H9 (cell line): Measurements from ENCODE around the gene SFTPB. TPM values are rescaled to one million over a fixed set of nuclear protein-coding genes. Genes with fewer than 3 reads are reported as not detected.

Experiments used
- DNase-seq: peaks from one replicate; pipeline ENCODE4 v3.0.0-alpha.2; 2017
- H2AFZ ChIP-seq: one replicate; pipeline ENCODE4 v1.6.1; 2013; ENCODE audit warnings: mild to moderate bottlenecking, low read length, control low read depth, moderate library complexity
- H2AK5ac ChIP-seq: 2 replicates; pipeline ENCODE4 v1.6.1; 2013; ENCODE audit warnings: low read length, control low read depth, mixed read lengths; ENCODE audit not compliant: insufficient read length
- H2BK120ac ChIP-seq: one replicate; pipeline ENCODE4 v1.6.1; 2013; ENCODE audit warnings: low read depth, mild to moderate bottlenecking, low read length, control low read depth, inconsistent platforms; ENCODE audit not compliant: poor library complexity, severe bottlenecking
- H2BK12ac ChIP-seq: 2 replicates; pipeline ENCODE4 v1.6.1; 2013; ENCODE audit warnings: low read length, control low read depth, mixed read lengths, low read depth; ENCODE audit not compliant: insufficient read length
- H2BK15ac ChIP-seq: 2 replicates; pipeline ENCODE4 v1.6.1; 2013; ENCODE audit warnings: low read depth, low read length, control low read depth
- H2BK20ac ChIP-seq: one replicate; pipeline ENCODE4 v1.6.1; 2013; ENCODE audit warnings: low read depth, mild to moderate bottlenecking, low read length, control low read depth, inconsistent platforms; ENCODE audit not compliant: poor library complexity, severe bottlenecking
- H2BK5ac ChIP-seq: 2 replicates; pipeline ENCODE4 v1.6.1; 2013; ENCODE audit warnings: low read length, control low read depth, mixed read lengths; ENCODE audit not compliant: insufficient read length
- H3K14ac ChIP-seq: 2 replicates; pipeline ENCODE4 v1.6.1; 2013; ENCODE audit warnings: low read length, control low read depth; ENCODE audit not compliant: insufficient read depth
- H3K18ac ChIP-seq: 2 replicates; pipeline ENCODE4 v1.6.1; 2013; ENCODE audit warnings: low read depth, mild to moderate bottlenecking, mixed read lengths, low read length, control low read depth; ENCODE audit not compliant: insufficient read length
- H3K23ac ChIP-seq: 2 replicates; pipeline ENCODE4 v1.6.1; 2013; ENCODE audit warnings: low read length, control low read depth, mixed read lengths, low read depth; ENCODE audit not compliant: insufficient read length
- H3K23me2 ChIP-seq: 2 replicates; pipeline ENCODE4 v1.6.1; 2013; ENCODE audit warnings: low read depth, mild to moderate bottlenecking, mixed read lengths, low read length, control low read depth; ENCODE audit not compliant: insufficient read length, poor library complexity, severe bottlenecking
- H3K27ac ChIP-seq: 2 replicates; pipeline ENCODE4 v1.5.1; 2013; ENCODE audit warnings: low read length, control low read depth, mixed read lengths, low read depth; ENCODE audit not compliant: insufficient read length
- H3K27me3 ChIP-seq: 2 replicates; pipeline ENCODE4 v1.6.1; 2013; ENCODE audit warnings: low read length, control low read depth, inconsistent platforms; ENCODE audit not compliant: insufficient read depth
- H3K4ac ChIP-seq: 2 replicates; pipeline ENCODE4 v1.6.1; 2013; ENCODE audit warnings: low read depth, mild to moderate bottlenecking, control low read depth, inconsistent platforms, low read length, moderate library complexity
- H3K4me1 ChIP-seq: 2 replicates; pipeline ENCODE4 v1.6.1; 2013; ENCODE audit warnings: low read length, control low read depth, inconsistent platforms; ENCODE audit not compliant: insufficient read depth
- H3K4me2 ChIP-seq: 2 replicates; pipeline ENCODE4 v1.6.1; 2013; ENCODE audit warnings: low read length, control low read depth, mixed read lengths; ENCODE audit not compliant: insufficient read length, insufficient read depth
- H3K56ac ChIP-seq: 2 replicates; pipeline ENCODE4 v1.6.1; 2013; ENCODE audit warnings: low read depth, mild to moderate bottlenecking, mixed read lengths, low read length, control low read depth; ENCODE audit not compliant: insufficient read length
- H3K79me1 ChIP-seq: 2 replicates; pipeline ENCODE4 v1.6.1; 2013; ENCODE audit warnings: low read depth, mild to moderate bottlenecking, moderate library complexity, low read length, control low read depth, inconsistent platforms; ENCODE audit not compliant: insufficient read depth, poor library complexity, severe bottlenecking
- H3K79me2 ChIP-seq: 2 replicates; pipeline ENCODE4 v1.6.1; 2013; ENCODE audit warnings: low read length, control low read depth, inconsistent platforms; ENCODE audit not compliant: insufficient read depth
- H3K9ac ChIP-seq: 2 replicates; pipeline ENCODE4 v1.6.1; 2013; ENCODE audit warnings: low read length, control low read depth, mixed read lengths; ENCODE audit not compliant: insufficient read length; ENCODE audit errors: extremely low read depth
- H3K9me3 ChIP-seq: one replicate; pipeline ENCODE4 v1.6.1; 2013; ENCODE audit warnings: low read depth, low read length, inconsistent platforms; ENCODE audit not compliant: control insufficient read depth
- H3T11ph ChIP-seq: one replicate; pipeline ENCODE4 v1.6.1; 2013; ENCODE audit warnings: mild to moderate bottlenecking, low read length, control low read depth, inconsistent platforms
- H4K20me1 ChIP-seq: one replicate; pipeline ENCODE4 v1.6.1; 2013; ENCODE audit not compliant: control insufficient read depth, insufficient read length, insufficient read depth
- H4K5ac ChIP-seq: 2 replicates; pipeline ENCODE4 v1.6.1; 2013; ENCODE audit warnings: low read depth, mild to moderate bottlenecking, mixed read lengths, low read length, control low read depth; ENCODE audit not compliant: insufficient read length
- H4K8ac ChIP-seq: replicated peaks from 2 replicates; pipeline ENCODE4 v1.6.1; 2013; ENCODE audit warnings: low read length, control low read depth, mixed read lengths, low read depth; ENCODE audit not compliant: insufficient read length
- H4K91ac ChIP-seq: 2 replicates; pipeline ENCODE4 v1.6.1; 2013; ENCODE audit warnings: low read depth, mild to moderate bottlenecking, moderate library complexity, mixed read lengths, low read length, control low read depth; ENCODE audit not compliant: insufficient read length
- H3K27ac Mint-ChIP-seq, 3 experiments: 2 replicates in 2 of 3; 3 replicates in 1 of 3; pipeline ENCODE4 v1.8.0; 2020 to 2021; ENCODE audit warnings: mixed read lengths in 3 of 3, mild to moderate bottlenecking in 1 of 3, moderate library complexity in 1 of 3
- H3K27me3 Mint-ChIP-seq: 2 replicates; pipeline ENCODE4 v1.8.0; 2021; ENCODE audit warnings: low read depth, mild to moderate bottlenecking, moderate library complexity, mixed read lengths
- H3K36me3 Mint-ChIP-seq, 3 experiments: 2 replicates in 2 of 3; 3 replicates in 1 of 3; pipeline ENCODE4 v1.8.0; 2020 to 2021; ENCODE audit warnings: low read depth in 3 of 3, mixed read lengths in 3 of 3; ENCODE audit not compliant: insufficient read depth in 1 of 3
- H3K4me1 Mint-ChIP-seq, 2 experiments: 2 replicates each; pipeline ENCODE4 v1.8.0; 2020; ENCODE audit warnings: mixed read lengths in 2 of 2
- H3K4me3 Mint-ChIP-seq, 2 experiments: 2 replicates in 1 of 2; 3 replicates in 1 of 2; pipeline ENCODE4 v1.8.0; 2020 to 2021; ENCODE audit warnings: mild to moderate bottlenecking in 2 of 2, mixed read lengths in 2 of 2, moderate library complexity in 1 of 2
- H3K9me3 Mint-ChIP-seq, 2 experiments: 2 replicates in 1 of 2; 3 replicates in 1 of 2; pipeline ENCODE4 v1.8.0; 2020; ENCODE audit warnings: mild to moderate bottlenecking in 2 of 2, mixed read lengths in 2 of 2, moderate library complexity in 1 of 2
- WGBS: extraction: QIAGEN DNeasy Blood & Tissue Kit; methylation state at CpG from one replicate; pipeline ENCODE4 v1.1.7; 2013; ENCODE audit warnings: missing lambda C conversion rate, low lambda C conversion rate, mixed read lengths; ENCODE audit not compliant: insufficient read length; ENCODE audit errors: extremely low coverage; 5-methylcytosine and 5-hydroxymethylcytosine counted together
- total RNA-seq: library from RNA; stranded (reverse); gene quantifications from 2 replicates; pipeline ENCODE4 v1.2.1, GENCODE V29; 2021
- TF ChIP-seq, protein P1 (sequence below): fragments of 200-600 bp; sonication (generic); conservative IDR thresholded peaks from 3 replicates; pipeline ENCODE4 v1.8.0; 2021; ENCODE audit warnings: antibody characterized with exemption, mild to moderate bottlenecking

Gene SFTPB
- total RNA-seq, 1 experiment from 2014 or later: not detected

DNA sequence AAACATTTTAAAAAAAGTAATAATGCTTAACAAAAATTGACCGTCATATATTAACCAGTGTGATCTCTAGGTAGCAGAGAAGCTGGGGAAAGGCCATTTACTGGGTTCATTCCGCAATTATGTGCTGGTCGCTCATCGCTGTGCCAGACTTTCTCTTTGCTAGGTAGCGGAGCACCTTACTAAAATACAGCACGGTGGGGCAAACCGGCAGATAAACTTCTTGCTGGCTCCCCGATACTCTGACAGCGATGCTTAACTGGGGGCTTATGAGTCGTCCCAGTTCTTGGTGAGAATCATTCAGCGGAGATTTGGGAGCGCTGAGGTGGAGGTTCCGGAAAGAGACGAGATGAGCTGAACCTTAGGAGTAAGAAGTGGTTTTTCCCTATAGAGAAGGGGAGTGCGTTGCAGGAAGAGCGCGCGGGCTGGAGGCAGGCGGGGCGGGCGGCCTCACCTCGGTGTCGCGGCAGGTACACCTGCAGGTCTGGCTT, 56.7 kb downstream of the SFTPB start:
- peaks cover 3% of the 10 kb centered on the region for H3K79me2 ChIP-seq
- H3K9ac ChIP-seq: peak overlapping the region; percentile 77
- peaks cover 15 to 38% (median 26%) of the 10 kb centered on the region in 3 experiments; a peak in 6 of 7 replicates for H3K36me3 Mint-ChIP-seq
- H2BK15ac ChIP-seq: no peak overlapping the region
- H2AFZ ChIP-seq: no peak overlapping the region
- peak overlapping the region; percentile 93 for H3K4me2 ChIP-seq
- H3K9me3 Mint-ChIP-seq: no peaks in the 10 kb centered on the region; a peak in 1 of 5 replicates
- H3K4ac ChIP-seq: no peak overlapping the region
- no peak overlapping the region for H3K18ac ChIP-seq
- no peak overlapping the region for H2BK20ac ChIP-seq
- H4K5ac ChIP-seq: no peak overlapping the region
- no peak overlapping the region for H2BK5ac ChIP-seq
- H3T11ph ChIP-seq: no peak overlapping the region
- no peak overlapping the region for H3K23ac ChIP-seq
- H3K27ac ChIP-seq: no peak overlapping the region
- peaks cover 3 to 6% of the 10 kb centered on the region in 2 experiments; a peak in 3 of 4 replicates for H3K4me1 Mint-ChIP-seq
- WGBS: no CpG with 5 or more reads among the region's 24 CpGs
- H3K9me3 ChIP-seq: no peaks in the 10 kb centered on the region
- no peak overlapping the region for H3K14ac ChIP-seq
- H3K79me1 ChIP-seq: no peaks in the 10 kb centered on the region
- DNase-seq: no peak
- no peak overlapping the region for H4K91ac ChIP-seq
- no peak overlapping the region for H2BK120ac ChIP-seq
- H4K20me1 ChIP-seq: no peaks in the 10 kb centered on the region
- no peaks in the 10 kb centered on the region for H3K27me3 ChIP-seq
- peaks cover 5% of the 10 kb centered on the region for H3K23me2 ChIP-seq
- no peak overlapping the region for H4K8ac ChIP-seq
- TF ChIP-seq, protein P1, sequence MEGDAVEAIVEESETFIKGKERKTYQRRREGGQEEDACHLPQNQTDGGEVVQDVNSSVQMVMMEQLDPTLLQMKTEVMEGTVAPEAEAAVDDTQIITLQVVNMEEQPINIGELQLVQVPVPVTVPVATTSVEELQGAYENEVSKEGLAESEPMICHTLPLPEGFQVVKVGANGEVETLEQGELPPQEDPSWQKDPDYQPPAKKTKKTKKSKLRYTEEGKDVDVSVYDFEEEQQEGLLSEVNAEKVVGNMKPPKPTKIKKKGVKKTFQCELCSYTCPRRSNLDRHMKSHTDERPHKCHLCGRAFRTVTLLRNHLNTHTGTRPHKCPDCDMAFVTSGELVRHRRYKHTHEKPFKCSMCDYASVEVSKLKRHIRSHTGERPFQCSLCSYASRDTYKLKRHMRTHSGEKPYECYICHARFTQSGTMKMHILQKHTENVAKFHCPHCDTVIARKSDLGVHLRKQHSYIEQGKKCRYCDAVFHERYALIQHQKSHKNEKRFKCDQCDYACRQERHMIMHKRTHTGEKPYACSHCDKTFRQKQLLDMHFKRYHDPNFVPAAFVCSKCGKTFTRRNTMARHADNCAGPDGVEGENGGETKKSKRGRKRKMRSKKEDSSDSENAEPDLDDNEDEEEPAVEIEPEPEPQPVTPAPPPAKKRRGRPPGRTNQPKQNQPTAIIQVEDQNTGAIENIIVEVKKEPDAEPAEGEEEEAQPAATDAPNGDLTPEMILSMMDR: no peak
- no peaks in the 10 kb centered on the region for H3K27me3 Mint-ChIP-seq
- H2BK12ac ChIP-seq: no peak overlapping the region
- H3K4me1 ChIP-seq: no peaks in the 10 kb centered on the region
- H3K27ac Mint-ChIP-seq: peak overlapping the region; percentile 49 to 90 (median 66); a peak in 6 of 7 replicates
- H2AK5ac ChIP-seq: no peak overlapping the region
- peak overlapping the region; percentile 94 to 99 for H3K4me3 Mint-ChIP-seq
- H3K56ac ChIP-seq: no peak overlapping the region

Other genes with a start within 250 kb of the SFTPB start
- 0.61 TPM in 2 replicates for gene SH2D6, start 249.5 kb downstream of the SFTPB start, total RNA-seq
- gene MAT2A, start 129.0 kb downstream of the SFTPB start, total RNA-seq: 447 and 459 TPM in 2 replicates
- gene GGCX, start 106.7 kb downstream of the SFTPB start, total RNA-seq: 32.2 and 32.9 TPM in 2 replicates
- gene VAMP8, start 90.6 kb downstream of the SFTPB start, total RNA-seq: 33.4 and 34.3 TPM in 2 replicates
- gene VAMP5, start 83.8 kb downstream of the SFTPB start, total RNA-seq: 0.57 and 0.59 TPM in 2 replicates
- gene RNF181, start 72.5 kb downstream of the SFTPB start, total RNA-seq: 120 and 122 TPM in 2 replicates
- gene TMEM150A, start 65.5 kb downstream of the SFTPB start, total RNA-seq: 19.0 and 19.3 TPM in 2 replicates
- 39.6 and 40.4 TPM in 2 replicates for gene C2orf68, start 56.1 kb downstream of the SFTPB start, total RNA-seq
- gene USP39, start 52.0 kb downstream of the SFTPB start, total RNA-seq: 77.9 and 79.2 TPM in 2 replicates
- gene GNLY, start 26.2 kb upstream of the SFTPB start, total RNA-seq: not detected in 2 replicates
- gene ATOH8, start 85.8 kb upstream of the SFTPB start, total RNA-seq: 0.20 and 0.22 TPM in 2 replicates
- gene ST3GAL5, start 220.8 kb upstream of the SFTPB start, total RNA-seq: 3.3 and 3.9 TPM in 2 replicates